PC-9 (cell line): ENCODE measurements around the gene SCAPER. TPM values are rescaled to one million over a fixed set of nuclear protein-coding genes. Genes with fewer than 3 reads are reported as not detected.
A peak's percentile ranks its signal among the peaks of the same experiment; 100 is the strongest.

Experiments
- BruUV-seq: library from RNA; stranded (reverse); fragments of 400-500 nt; replicated peaks from 2 replicates; lab custom pipeline; 2021; lab: Mats Ljungman, UMichigan
- CTCF ChIA-PET: fragments of 300-600 bp; sonication (Branson Sonifier 250); formaldehyde crosslinking; loops from one replicate; lab custom pipeline; 2022; ENCODE audit warnings: antibody characterized with exemption; lab: Charles Lee
- POLR2A ChIA-PET: fragments of 300-600 bp; sonication (Branson Sonifier 250); formaldehyde crosslinking; loops from one replicate; lab custom pipeline; 2022; ENCODE audit warnings: antibody characterized with exemption; ENCODE audit not compliant: unreplicated experiment; lab: Charles Lee
- DNase-seq, 2 experiments: peaks; one replicate each; pipeline versions ENCODE4 v3.0.0 to v3.0.0-alpha.2; 2015 to 2022; ENCODE audit warnings: mixed read lengths in 1 of 2
- H2AFZ ChIP-seq: fragments of 200-600 bp; sonication (generic); 2 replicates; pipeline ENCODE4 v1.8.1; 2017; ENCODE audit warnings: antibody characterized with exemption
- H3F3A ChIP-seq: fragments of 200-600 bp; sonication (generic); 2 replicates; pipeline ENCODE4 v1.8.1; 2017; ENCODE audit warnings: antibody characterized with exemption, mild to moderate bottlenecking, low read depth; ENCODE audit not compliant: insufficient read depth
- H3K27ac ChIP-seq: fragments of 200-600 bp; sonication (generic); 2 replicates; pipeline ENCODE4 v1.6.1; 2016; ENCODE audit warnings: mixed run types
- H3K27me3 ChIP-seq: fragments of 200-600 bp; sonication (generic); 2 replicates; pipeline ENCODE4 v1.6.1; 2016; ENCODE audit warnings: low read depth, mixed run types; ENCODE audit not compliant: insufficient read depth
- H3K36me3 ChIP-seq: fragments of 200-600 bp; sonication (generic); 2 replicates; pipeline ENCODE4 v1.6.1; 2016; ENCODE audit warnings: low read depth, mixed run types
- H3K4me1 ChIP-seq: fragments of 200-600 bp; sonication (generic); replicated peaks from 2 replicates; pipeline ENCODE4 v1.6.1; 2016; ENCODE audit warnings: mixed run types; ENCODE audit not compliant: insufficient read depth
- H3K4me2 ChIP-seq: fragments of 200-600 bp; sonication (generic); 2 replicates; pipeline ENCODE4 v1.6.1; 2017; ENCODE audit warnings: mixed run types
- H3K4me3 ChIP-seq: fragments of 200-600 bp; sonication (generic); 2 replicates; pipeline ENCODE4 v1.6.1; 2016; ENCODE audit warnings: mixed run types
- H3K79me2 ChIP-seq: fragments of 200-600 bp; sonication (generic); 2 replicates; pipeline ENCODE4 v1.6.1; 2017; ENCODE audit warnings: low read depth, mixed run types
- H3K9me2 ChIP-seq: fragments of 200-600 bp; sonication (generic); 2 replicates; pipeline ENCODE4 v1.8.1; 2017; ENCODE audit warnings: mild to moderate bottlenecking; ENCODE audit not compliant: insufficient read depth
- H3K9me3 ChIP-seq: fragments of 200-600 bp; sonication (generic); 2 replicates; pipeline ENCODE4 v1.8.1; 2016; ENCODE audit warnings: low read depth; ENCODE audit not compliant: insufficient read depth
- H4K20me1 ChIP-seq: fragments of 200-600 bp; sonication (generic); 2 replicates; pipeline ENCODE4 v1.8.1; 2017; ENCODE audit not compliant: insufficient read depth
- CTCF ChIP-seq: fragments of 200-600 bp; sonication (generic); conservative IDR thresholded peaks from 2 replicates; pipeline ENCODE4 v1.6.1; 2017; ENCODE audit warnings: mixed run types, antibody characterized with exemption, mild to moderate bottlenecking, moderate library complexity
- EZH2 ChIP-seq: fragments of 200-600 bp; sonication (generic); IDR thresholded peaks from 2 replicates; pipeline ENCODE4 v1.8.0; 2017; ENCODE audit warnings: antibody characterized with exemption, low read depth
- intact Hi-C: fragments of 100-400 bp; cut with micrococcal nuclease; formaldehyde crosslinking; loops from one replicate; pipeline ENCODE4 v1.10.0; 2022; ENCODE audit not compliant: unreplicated experiment
- total RNA-seq: library from RNA; stranded (reverse); gene quantifications from 2 replicates; pipeline ENCODE4 v1.2.3, GENCODE V29; 2021

Gene SCAPER
- total RNA-seq, 1 experiment from 2014 or later, result 18.7 TPM

GRCh38 chr15:76916369-76916768, 11.2 kb upstream of the SCAPER start:
- Histone ChIP-seq H2AFZ (no peak overlapping the region), H3K79me2 (no peaks in the 10 kb centered on the region), H3K4me1 (no peaks in the 10 kb centered on the region), H3F3A (no peaks in the 10 kb centered on the region), H3K4me3 (no peak overlapping the region), H3K9me3 (no peaks in the 10 kb centered on the region), H4K20me1 (no peaks in the 10 kb centered on the region), H3K9me2 (no peaks in the 10 kb centered on the region), H3K4me2 (no peak overlapping the region), H3K27me3 (peaks cover 24% of the 10 kb centered on the region; the same call in 1 of the 2 replicates), H3K36me3 (no peaks in the 10 kb centered on the region), H3K27ac (no peak overlapping the region)
- CTCF ChIA-PET, result no interaction called here
- BruUV-seq, result no TSS peak
- POLR2A ChIA-PET, result interaction anchor here (0.7 kb wide), 1 partner anchor 193 kb away, joined by 4 read pairs; no protein-coding TSS in a partner anchor
- intact Hi-C loops, result no loop called here
- no peak for DNase-seq
- no peak for TF ChIP-seq CTCF
- no peak for TF ChIP-seq EZH2

GRCh38 chr15:76913737-76914136, 8.6 kb upstream of the SCAPER start:
- H3K9me2 ChIP-seq, result no peaks in the 10 kb centered on the region
- no peaks in the 10 kb centered on the region for H3F3A ChIP-seq
- ChIA-PET CTCF (no interaction called here), POLR2A (no interaction called here)
- no peaks in the 10 kb centered on the region for H3K79me2 ChIP-seq
- no peak for TF ChIP-seq EZH2
- no peak for TF ChIP-seq CTCF
- H3K4me1 ChIP-seq, result no peaks in the 10 kb centered on the region
- H2AFZ ChIP-seq, result no peak overlapping the region
- no peak for DNase-seq
- H3K27ac ChIP-seq, result no peak overlapping the region
- no peaks in the 10 kb centered on the region for H4K20me1 ChIP-seq
- no TSS peak for BruUV-seq
- no peaks in the 10 kb centered on the region for H3K36me3 ChIP-seq
- H3K4me3 ChIP-seq, result no peak overlapping the region
- no peak overlapping the region for H3K4me2 ChIP-seq
- intact Hi-C loops, result no loop called here
- H3K9me3 ChIP-seq, result no peaks in the 10 kb centered on the region
- peaks cover 24% of the 10 kb centered on the region; the same call in 1 of the 2 replicates for H3K27me3 ChIP-seq

- intact Hi-C loops, result no loop called here
- Histone ChIP-seq H3K9me2 (no peaks in the 10 kb centered on the region), H3K79me2 (no peaks in the 10 kb centered on the region), H3K4me1 (no peaks in the 10 kb centered on the region), H3K27ac (no peak overlapping the region), H3K27me3 (peaks cover 21% of the 10 kb centered on the region; the same call in 1 of the 2 replicates), H3K4me2 (no peak overlapping the region), H3F3A (no peaks in the 10 kb centered on the region), H2AFZ (no peak overlapping the region), H4K20me1 (no peaks in the 10 kb centered on the region), H3K9me3 (no peaks in the 10 kb centered on the region), H3K36me3 (no peaks in the 10 kb centered on the region), H3K4me3 (no peak overlapping the region)
- POLR2A ChIA-PET, result no interaction called here
- no peak for TF ChIP-seq CTCF
- TF ChIP-seq EZH2, result no peak
- CTCF ChIA-PET, result no interaction called here
- DNase-seq, result peak in 1 of 2 experiments; percentile 35
- BruUV-seq, result no TSS peak
Measured at GRCh38 chr15:76912430-76912829, 7.3 kb upstream of the SCAPER start.
